RCC 7860 (cell line): ENCODE data around the gene ETV3.
"Not testable (repeated sequence)": the region's sequence is repeated elsewhere in the genome, so short reads cannot be mapped to it uniquely, and the experiment has no call there.

Experiments
- DNase-seq: peaks from one replicate; pipeline ENCODE4 v3.0.0-alpha.2; 2015; ENCODE audit warnings: low spot score
- FAIRE-seq: peaks from 2 replicates; lab custom pipeline; 2012; peaks lifted over from hg19 to GRCh38; lab: Jason Lieb, UNC

The ETV3 gene

DNA sequence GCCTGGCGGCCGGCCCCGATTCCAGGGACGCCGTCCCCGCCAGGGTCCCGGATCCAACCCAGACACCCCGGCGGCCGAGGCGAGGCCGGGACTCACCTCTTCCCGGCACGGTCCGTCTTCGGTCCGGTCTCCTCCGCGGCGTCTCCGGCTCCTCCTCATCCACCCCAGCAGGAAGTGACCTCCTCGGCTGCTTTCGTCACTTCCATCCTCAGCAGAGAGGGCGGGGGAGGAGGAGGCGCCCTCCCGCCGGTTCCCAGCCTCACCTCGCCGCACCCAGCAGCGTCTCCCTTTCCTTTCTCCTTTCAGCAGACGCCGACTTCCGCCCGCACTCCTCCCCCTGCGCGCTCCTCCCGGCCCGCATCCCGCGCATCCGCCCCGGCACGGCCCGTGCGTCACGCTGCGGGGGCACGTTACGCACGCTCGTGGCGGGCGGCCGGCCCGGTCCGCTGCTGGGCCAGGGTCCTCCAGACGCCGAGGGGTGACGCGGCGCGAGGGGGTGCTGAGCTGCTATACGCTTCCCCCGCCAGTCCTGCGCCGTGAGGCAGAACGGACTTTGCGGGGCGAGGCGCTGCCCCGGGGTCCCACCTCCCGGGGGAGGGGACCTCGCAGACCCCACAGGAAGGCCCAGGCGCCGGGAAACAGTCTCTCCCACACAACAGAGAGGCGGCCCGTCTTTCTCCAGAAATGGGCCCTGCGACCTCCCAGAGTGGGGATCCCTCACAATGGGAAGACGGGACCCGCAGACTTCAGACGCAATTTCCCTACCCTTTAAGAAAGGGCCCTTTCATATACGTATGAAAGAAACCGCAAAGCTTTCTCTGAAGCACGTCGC lies at the start of gene ETV3:
Gene ETV3, minus strand, starts transcription at position 176 of the 832 bp plus-strand sequence. CDS start 2,043 bp downstream, outside the sequence.
- FAIRE-seq (no peak), DNase-seq (peak; percentile 81)

DNA sequence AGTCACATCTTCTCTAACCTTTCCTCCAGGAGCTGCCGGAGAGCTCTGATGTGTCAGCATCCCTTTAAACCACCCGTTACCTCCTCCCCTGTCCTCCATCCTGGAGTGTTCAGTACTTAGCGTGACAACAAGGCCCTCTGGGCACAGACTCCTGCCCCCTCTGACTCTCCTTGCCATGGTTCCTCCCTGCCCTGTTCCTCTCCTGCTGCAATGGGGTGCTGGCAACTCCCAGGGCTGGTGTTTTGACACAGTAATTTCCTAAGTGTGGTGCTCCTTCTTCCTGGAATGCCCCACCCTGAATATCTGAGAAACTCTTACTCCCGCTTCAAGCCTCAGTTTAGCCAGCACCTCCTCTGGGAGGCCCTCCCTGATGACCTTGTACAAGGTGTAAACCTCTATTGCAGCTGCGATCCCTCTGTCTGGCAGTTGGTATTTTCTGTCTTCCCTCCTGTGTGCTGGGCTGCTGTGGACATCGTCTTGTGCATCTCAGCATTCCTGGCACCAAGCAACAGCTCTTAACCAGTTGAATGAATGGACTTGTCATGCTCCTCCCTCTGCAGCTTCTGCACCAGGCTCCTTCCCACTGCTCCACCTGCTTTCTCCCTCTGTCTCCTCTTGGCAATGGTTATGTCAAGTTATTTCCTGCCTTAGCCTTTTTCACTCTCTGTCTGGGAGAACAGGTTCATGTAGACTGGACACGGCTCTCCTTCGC lies 48.2 kb upstream of the ETV3 start:
- no peak for FAIRE-seq
- no peak for DNase-seq

DNA sequence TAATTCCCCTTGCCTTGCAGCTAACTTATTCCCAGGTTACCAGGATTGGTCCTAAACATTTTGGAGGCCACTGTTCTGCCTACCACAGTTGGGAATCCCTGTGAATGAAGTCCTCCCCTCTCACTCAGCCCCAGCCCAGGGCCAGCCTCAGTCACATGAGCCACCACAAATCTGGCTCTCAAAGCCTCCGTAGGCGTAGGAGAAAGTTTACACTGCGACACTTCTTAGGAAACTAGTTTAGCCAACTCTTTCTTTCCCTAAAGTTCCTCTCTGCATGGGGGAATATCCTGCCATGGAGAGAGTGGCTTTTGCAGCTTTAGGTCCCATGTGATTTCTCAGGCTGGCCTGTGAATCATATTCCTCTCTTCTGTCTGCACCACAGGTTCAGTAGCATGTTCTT lies 45.7 kb upstream of the ETV3 start:
- DNase-seq = no peak
- FAIRE-seq = no peak

DNA sequence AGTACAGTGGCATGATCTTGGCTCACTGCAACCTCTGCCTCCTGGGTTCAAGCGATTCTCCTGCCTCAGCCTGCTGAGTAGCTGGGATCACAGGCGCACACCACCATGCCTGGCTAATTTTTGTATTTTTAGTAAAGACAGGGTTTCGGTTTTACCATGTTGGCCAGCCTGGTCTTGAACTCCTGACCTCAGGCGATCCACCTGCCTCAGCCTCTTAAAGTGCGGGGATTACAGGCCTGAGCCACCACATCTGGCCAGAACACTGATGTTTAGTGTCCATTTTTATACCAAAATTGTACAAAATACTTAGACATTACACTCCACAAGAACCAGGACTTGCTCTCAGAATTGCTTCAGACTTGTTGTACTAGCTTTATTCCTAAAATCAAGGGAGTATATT lies 44.2 kb upstream of the ETV3 start:
- FAIRE-seq, DNase-seq: not testable (repeated sequence)

DNA sequence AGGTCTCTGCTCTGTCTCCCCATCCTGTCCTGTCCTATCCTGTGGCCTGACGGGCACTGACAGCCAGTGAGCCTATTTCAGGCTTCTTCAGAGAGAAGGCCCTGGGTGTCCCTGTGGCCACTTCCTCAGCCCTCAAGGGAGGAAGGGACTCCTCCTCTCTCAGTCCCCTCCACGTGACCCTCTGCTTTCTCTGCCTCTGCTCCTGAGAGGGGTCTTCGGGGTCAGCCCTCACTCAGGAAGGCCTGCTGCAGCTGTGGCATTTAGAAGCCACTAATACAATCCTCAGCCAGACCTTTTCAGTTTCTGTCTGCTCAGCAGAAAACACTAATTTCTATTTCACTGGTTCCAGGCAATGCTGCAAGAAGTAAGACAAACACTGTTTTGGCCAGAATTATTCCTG lies 43.6 kb upstream of the ETV3 start:
- DNase-seq (no peak), FAIRE-seq (no peak)

DNA sequence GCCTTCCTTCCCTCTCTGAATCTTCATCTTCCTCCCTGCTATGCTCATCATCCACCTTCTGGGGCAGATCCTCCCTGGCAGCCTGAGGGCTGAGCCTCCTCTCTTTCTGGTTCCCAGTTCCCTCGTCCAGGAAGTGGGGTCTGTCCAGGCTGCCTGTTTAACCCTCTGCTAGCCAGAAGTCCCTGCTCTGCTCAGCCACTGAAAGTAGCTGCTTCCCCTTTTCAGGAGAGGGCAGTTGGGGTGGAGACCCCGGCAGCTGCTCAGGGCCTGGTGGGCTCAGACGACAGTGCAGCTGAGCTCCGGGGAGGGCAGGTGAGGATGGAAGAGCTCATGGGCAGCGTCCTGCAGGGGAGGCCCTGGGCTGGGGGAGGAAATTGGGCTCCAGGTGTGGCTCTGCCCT lies 43.1 kb upstream of the ETV3 start:
- no peak for DNase-seq
- FAIRE-seq = no peak

DNA sequence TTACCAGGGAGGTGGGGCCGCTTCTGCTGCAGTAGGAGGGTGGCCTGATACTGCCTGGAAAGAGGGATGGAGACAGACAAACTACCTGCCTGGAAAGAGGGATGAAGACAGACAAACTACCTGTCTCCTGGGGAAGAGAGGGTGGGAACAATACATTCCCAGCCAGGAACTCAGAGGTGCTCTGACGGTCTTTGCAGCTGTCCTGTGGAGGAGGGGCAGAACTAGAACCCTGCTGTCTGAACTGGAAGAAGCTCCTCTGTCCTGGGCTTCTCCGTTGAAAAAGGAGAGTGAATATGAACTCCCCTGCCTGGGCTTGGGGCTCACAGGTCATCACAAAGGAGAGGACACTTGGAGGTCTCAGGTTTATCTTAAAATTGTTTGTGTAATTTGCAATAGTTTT lies 40.3 kb upstream of the ETV3 start:
- FAIRE-seq (no peak), DNase-seq (no peak)

DNA sequence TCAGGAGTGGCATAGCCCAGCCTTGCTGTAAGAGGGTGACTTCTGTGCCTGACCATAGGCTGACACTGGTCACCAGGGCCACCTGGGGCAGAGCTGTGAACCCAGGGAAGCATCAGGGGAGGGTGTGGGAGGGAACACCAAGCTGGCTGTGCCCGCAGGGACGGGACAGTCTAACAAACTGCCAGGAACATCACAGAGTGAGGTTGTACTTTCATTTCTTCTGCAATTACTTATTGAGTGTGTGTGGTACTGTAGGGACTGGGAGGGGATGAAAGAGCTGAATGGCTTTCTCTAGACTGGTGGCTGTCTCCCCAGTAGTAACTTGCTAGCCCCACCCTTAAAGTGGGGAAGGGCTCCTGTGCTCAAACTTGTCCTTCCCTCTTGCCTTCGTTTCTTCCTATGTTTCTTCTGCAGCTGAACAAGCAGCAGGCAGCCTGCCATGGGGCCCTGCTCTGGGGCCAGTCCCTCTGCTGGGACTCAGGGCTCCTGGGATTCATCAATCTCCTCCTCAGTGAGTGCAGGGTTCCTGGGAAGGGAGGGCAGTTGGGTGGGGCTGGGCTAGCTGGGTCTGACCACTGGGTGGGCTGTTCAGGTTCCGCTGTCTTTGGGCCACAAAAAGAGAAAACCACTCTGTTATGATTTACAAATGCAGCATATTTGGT lies 39.7 kb upstream of the ETV3 start:
- FAIRE-seq (no peak), DNase-seq (no peak)

DNA sequence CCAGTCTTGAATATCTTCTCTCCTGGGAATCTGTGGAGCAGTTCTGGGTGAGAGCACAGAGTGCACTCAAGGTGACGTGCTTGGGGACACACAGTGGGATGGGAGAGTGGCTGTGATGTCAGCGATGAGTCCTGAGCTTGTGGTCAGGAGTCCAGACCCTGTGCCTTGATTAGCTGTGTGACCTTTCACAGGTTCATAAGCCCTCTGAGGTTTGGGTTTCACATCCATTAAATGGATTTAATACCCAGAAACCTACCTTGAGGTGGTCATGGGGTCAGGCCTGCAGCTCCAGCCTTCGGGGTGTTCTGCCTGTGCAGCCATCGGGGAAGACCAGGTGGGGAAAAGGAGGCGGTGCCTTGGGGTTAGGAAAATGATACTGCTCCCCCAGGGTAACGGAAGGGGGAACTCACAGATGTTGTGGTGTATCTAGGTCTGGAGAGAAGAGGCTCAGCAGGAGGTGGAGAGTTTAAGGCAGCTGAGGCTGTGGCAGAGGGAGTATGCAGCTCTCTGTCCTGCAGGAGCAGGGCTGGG lies 38.5 kb upstream of the ETV3 start:
- no peak for DNase-seq
- FAIRE-seq = no peak

DNA sequence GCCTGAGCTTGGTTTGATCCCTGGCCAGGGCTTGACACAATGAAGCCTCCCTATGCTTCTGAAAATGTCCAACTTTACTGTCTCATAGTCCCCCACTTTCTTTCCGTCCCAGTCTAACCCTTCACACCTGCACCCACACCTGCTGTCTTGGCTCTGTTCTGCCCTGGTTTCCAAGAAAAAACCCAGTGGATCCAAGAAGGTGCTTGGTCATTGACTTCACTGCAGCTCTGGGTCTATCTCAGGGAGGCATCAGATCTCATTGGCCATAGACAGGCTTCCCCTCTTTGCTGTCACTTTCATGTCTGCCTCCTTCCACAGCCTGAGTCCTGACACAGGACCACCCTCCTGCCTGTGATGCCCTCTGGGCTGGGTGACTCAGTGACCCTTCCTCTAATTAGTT lies 37.8 kb upstream of the ETV3 start:
- no peak for FAIRE-seq
- no peak for DNase-seq

DNA sequence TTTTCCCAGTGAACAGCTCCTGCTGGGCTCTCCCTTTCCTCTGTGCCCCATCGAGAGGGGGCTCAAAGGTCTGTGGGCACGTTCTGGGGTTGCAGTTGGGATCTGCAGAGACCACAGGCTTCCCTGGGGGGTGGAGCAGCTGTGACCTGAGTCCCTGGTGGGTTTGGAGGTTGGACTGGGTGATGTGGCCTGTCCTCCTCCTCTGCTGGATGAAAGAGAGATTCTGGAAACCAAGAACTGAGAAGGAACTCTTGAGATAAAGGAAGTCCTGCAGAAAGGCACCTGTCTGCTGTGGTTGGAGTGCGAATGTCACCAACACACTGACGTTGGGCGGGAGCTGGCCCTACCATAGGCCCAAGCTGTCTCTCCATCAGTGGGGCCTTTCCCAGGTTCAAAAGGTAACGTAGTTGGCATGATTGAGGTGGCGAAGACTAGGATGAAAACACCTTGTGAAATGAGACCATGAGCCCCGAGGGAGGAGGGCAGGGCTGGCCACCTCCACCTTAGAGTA lies 35.8 kb upstream of the ETV3 start:
- FAIRE-seq (no peak), DNase-seq (no peak)

DNA sequence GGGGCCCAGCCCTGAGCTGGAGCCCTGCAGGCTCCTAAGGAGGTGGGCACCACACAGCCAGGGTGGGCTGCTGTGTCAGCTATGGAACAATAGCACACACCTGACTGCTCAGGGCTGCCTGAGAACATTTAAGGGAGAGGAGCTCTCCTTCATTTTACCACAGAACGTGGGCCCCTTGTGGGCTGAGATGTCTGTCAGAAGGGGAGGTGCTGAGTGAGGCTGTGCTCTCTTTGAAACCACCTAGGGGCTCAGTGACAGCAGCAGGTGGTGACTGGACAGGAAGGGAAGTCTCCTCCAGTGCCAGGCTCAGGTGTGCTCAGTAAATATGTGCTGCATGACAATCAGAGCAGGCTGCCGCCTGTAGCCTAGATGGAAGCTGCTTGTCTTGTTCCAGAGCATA lies 35.0 kb upstream of the ETV3 start:
- not testable (repeated sequence) for FAIRE-seq

DNA sequence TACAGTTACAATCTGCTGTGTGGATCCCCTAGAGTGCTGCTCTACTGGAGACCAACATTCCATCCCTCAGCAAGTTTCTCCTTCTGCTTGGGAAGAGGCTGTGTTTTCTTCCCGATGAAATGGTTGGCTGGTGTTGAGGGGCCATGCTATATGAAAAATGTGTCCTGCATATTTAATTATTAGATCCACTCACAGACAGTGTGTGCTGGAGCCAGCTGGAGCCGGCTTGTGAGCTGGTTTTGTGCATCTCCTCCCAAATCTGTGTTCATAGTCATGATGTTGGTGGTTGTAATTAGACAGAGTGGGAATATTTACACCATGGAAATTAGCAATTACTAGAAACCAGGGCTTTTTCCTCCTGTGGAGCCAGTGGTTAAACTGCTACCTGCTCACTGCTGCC lies 34.4 kb upstream of the ETV3 start:
- not testable (repeated sequence) for FAIRE-seq, DNase-seq

More for the DNA sequence above, 35.0 kb upstream of the ETV3 start:
- not testable (repeated sequence) for DNase-seq

DNA sequence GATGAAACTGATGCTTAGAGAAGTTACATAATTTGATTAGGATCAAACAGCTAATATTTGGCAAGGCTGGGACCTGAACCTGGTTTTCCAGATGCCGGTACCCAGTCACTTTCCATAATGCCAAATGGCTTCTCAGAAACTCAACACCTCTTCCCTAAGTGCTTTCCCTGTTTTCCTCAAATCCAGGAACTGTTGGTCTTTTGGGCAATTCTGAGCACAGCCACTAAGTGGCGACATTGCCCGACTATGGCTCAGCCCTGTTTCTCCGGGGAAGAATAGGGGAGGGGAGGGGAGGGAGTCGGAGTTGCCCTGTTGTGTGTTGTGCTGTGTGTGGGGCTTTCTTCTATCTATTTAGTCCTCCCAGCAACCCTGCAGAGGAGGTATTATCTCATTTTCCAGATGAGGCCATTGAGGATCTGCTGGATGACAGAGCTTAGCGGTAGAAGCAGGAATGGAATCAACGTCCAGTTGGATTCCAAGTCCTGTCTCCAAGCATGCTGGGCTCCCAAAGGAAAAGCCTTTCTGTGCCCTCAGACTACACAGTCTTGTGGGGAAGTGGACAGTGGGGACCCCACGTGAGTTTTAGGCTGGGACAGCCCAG lies 33.8 kb upstream of the ETV3 start:
- peak; percentile 68 for FAIRE-seq
- not testable (repeated sequence) for DNase-seq

DNA sequence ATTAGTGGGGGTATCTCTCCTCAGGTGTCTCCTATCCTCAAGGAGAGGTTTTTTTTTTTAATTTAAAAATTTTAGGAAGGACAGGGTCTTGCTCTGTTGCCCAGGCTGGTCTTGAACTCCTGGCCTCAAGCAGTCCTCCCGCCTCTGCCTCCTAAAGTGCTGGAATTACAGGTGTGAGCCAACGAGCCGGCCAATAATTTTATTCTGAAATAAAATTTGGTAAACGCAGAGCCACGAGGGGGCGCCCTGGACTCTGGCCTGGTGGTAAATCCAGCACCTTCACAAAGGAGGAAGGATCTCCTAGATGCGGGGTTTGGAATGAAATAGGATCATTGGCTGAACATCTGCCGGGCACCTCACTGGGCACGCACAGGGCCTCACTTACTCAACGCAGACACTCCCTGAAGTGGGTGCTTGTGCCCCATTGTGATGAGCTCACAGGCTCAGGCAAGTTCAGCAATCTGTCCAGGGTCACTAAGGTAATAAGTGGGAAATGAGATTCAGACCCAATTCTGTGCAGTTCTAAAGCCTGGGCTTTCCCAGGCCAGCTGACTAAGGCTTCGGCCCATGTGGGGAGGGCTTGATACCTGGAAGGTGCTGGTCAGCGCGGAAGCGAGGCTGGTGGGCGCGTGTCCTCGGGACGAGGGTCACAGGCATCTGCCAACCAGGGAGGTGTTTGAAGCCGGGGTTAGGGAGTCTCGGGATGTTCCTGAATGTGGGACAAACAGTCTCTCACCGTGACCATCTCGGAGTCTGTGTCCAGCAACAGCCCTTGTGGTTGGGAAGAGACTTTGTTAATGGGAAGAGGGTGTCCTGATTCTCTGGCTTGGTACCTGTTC lies 32.7 kb upstream of the ETV3 start:
- DNase-seq (peak; percentile 13), FAIRE-seq (no peak)

DNA sequence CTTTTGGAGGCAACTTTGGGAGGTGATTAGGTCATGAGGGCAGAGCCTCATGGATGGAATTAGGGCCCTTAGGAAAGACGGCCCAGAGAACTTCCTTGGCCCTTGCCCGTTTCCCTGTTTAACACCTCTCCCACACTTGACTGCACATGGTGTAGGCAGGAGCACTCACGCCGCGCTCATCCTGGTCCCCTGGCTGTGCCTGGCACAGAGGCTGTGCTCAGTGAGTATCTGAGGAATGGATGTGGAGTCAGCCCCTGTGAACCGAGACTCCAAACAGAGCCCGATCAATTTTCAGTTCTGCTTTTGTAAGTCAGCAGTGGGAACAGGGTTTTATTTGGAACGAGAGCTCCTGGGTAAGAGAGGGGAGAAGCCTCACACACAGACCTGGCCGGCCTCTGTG lies 29.8 kb upstream of the ETV3 start:
- DNase-seq = no peak
- FAIRE-seq = no peak

DNA sequence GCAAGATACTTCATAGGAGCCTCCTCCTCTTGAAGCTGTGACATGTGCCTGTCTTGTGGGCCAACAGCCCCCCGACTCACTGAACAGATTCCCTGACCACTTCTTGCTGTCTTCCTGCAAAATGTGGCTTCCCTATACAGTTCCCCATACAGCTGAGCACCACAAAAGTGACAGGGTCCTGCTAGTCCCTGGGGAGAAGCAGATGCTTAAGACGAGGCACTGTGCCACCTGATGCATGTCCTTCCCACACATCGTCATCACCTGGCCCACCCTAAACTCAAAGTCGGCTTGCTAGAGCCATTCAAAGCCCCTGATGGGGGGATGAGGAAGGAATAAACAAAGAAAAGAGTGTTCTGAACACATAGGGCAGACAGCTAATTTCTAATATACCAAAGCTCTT lies 29.2 kb upstream of the ETV3 start:
- FAIRE-seq (no peak), DNase-seq (no peak)

DNA sequence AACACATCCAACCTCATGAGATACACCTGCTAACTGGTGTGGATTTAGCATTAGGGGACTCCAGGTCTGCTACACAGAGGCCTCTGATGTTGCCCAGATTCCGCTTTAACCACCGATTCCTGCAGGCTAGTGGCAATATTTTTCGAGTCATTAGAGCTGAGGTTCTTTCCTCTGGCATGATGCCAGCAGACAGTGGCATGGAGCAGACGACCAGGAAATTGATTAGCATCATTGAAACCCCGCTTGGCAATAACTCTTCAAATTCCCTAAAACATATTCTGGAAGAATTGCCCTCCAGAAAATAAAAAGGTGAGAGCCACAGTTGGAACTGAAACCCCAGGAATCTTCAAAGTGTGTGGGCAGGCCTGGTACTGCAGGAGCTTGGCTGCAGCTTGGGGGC lies 28.4 kb upstream of the ETV3 start:
- FAIRE-seq (no peak), DNase-seq (no peak)

DNA sequence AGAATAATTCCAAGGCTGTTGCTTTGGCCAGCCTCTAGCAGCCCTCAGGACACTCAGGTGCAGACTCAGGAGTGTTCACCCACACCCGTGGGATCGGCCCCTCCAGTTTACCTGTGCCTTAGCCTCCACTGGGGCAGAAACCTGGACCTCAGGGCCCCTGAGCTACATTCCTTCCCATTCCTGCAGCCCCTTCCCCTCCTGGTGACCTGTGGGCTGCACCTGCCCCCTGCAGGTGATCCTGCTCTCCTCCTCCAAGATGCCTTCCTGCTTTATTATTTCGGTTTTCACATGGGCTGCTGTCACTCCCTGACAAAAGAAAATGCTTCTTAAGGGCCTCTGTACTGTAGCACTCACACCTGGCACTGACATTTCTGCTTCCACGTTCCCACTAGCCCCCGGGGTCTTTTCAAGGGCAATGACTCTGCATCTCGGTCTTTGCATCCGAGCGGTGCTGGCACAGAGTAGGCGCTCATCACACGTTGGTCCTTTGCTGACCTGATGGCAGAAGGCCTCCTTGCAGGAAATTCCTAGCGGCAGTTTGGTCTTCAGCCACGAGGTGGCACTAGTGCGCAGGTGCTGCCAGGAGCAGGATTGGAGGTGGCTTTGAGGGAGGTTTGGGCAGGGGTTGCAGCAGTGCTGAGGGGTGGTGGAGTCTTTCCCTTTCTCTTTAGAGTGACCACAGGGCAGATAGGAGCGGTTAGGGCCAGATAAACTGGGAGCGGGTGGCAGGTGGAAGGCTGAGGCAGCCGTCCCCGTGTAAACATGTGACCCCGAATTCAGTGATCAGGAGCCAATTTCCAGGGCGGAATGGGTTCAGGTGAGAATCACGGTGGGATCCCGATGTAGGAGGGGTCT lies 25.3 kb upstream of the ETV3 start:
- no peak for FAIRE-seq
- peak; percentile 14 for DNase-seq
